ENCODE data around the gene OXSM. TPM values are rescaled to one million over a fixed set of nuclear protein-coding genes. Genes with fewer than 3 reads are reported as not detected.

Gene OXSM
- total and polyA plus RNA-seq, 10 of the 15 experiments (the other 5 are each of a cell fraction or from before 2014, with no cell fraction given) = 12.9 to 37.5 (median 22.1) TPM

DNA sequence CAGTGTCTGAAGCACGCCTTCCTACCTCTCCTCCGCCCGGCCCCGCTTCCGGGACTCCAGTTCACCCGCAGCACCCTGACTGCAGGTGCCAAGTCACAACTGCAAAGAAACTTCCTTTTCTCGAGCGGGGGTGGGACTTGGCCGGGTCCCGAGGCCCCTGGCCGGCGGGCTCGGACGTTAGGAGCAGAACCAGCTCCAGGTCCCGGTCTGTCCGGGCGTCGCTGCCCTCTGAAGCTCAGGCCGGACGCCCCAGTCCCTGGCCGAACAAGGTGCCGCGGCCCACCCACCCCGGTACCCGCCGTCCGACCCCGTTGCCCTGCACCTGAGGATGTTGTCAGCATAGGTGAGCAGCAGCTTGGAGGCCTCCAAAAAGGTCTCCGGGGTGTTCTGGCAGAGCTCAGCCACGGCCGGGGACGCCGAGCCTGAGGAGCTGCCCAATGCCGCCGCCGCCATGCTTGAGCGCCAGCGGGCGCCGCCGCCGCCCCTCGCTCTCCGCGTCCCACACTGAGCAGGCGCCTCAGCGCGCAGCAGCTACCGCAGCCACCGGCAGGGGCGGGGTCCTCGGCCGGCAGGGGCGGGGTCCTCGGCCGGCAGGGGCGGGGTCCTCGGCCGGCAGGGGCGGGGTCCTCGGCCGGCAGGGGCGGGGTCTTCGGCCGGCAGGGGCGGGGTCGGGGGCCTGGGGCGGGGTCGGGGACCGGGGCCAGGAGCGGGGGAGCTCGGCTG is 6.8 kb upstream of the OXSM start, which contains the start of gene NGLY1 (continued):
- TF ChIP-seq, protein P1, sequence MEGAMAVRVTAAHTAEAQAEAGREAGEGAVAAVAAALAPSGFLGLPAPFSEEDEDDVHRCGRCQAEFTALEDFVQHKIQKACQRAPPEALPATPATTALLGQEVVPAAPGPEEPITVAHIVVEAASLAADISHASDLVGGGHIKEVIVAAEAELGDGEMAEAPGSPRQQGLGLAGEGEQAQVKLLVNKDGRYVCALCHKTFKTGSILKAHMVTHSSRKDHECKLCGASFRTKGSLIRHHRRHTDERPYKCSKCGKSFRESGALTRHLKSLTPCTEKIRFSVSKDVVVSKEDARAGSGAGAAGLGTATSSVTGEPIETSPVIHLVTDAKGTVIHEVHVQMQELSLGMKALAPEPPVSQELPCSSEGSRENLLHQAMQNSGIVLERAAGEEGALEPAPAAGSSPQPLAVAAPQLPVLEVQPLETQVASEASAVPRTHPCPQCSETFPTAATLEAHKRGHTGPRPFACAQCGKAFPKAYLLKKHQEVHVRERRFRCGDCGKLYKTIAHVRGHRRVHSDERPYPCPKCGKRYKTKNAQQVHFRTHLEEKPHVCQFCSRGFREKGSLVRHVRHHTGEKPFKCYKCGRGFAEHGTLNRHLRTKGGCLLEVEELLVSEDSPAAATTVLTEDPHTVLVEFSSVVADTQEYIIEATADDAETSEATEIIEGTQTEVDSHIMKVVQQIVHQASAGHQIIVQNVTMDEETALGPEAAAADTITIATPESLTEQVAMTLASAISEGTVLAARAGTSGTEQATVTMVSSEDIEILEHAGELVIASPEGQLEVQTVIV (IDR thresholded peaks at IDR 0.05; ENCODE audit: borderline replicate concordance, partially characterized antibody) = peak; percentile 49
- TF ChIP-seq YY1 (IDR thresholded peaks at IDR 0.05; ENCODE audit: low read depth, low read length) (peak; percentile 91), POLR2AphosphoS5 (IDR thresholded peaks at IDR 0.05; ENCODE audit: low read length) (peak; percentile 70; the same call in 1 of the 2 replicates), GATAD2B (conservative IDR thresholded peaks at IDR 0.05; ENCODE audit: low read depth) (peak; percentile 67; the same call in 1 of the 2 replicates), SMAD5 (IDR thresholded peaks at IDR 0.05; ENCODE audit: low read depth) (no peak), TBL1XR1 (IDR thresholded peaks at IDR 0.05; ENCODE audit: low read depth, low read length) (peak; percentile 38; the same call in 1 of the 2 replicates), IKZF1 (conservative IDR thresholded peaks at IDR 0.05) (peak; percentile 62), PAX5 (IDR thresholded peaks at IDR 0.05; ENCODE audit: borderline replicate concordance, low read depth, low read length) (peak; percentile 58; the same call in 1 of the 2 replicates), BACH1 (IDR thresholded peaks at IDR 0.05; ENCODE audit: borderline replicate concordance) (peak; percentile 50; the same call in 1 of the 2 replicates), HDAC6 (IDR thresholded peaks at IDR 0.05; ENCODE audit: unreplicated experiment) (peak; percentile 52), MYC (IDR thresholded peaks at IDR 0.05; ENCODE audit: insufficient read depth, insufficient read length, insufficient replicate concordance, low read length, severe bottlenecking) (peak; percentile 30), EED (IDR thresholded peaks at IDR 0.05; ENCODE audit: low read depth) (0 out of 2 replicates have a peak, but pooled peaks have one; percentile 11), SMAD1 (IDR thresholded peaks at IDR 0.05; ENCODE audit: low read depth, partially characterized antibody) (no peak)
- TF ChIP-seq, protein P2, sequence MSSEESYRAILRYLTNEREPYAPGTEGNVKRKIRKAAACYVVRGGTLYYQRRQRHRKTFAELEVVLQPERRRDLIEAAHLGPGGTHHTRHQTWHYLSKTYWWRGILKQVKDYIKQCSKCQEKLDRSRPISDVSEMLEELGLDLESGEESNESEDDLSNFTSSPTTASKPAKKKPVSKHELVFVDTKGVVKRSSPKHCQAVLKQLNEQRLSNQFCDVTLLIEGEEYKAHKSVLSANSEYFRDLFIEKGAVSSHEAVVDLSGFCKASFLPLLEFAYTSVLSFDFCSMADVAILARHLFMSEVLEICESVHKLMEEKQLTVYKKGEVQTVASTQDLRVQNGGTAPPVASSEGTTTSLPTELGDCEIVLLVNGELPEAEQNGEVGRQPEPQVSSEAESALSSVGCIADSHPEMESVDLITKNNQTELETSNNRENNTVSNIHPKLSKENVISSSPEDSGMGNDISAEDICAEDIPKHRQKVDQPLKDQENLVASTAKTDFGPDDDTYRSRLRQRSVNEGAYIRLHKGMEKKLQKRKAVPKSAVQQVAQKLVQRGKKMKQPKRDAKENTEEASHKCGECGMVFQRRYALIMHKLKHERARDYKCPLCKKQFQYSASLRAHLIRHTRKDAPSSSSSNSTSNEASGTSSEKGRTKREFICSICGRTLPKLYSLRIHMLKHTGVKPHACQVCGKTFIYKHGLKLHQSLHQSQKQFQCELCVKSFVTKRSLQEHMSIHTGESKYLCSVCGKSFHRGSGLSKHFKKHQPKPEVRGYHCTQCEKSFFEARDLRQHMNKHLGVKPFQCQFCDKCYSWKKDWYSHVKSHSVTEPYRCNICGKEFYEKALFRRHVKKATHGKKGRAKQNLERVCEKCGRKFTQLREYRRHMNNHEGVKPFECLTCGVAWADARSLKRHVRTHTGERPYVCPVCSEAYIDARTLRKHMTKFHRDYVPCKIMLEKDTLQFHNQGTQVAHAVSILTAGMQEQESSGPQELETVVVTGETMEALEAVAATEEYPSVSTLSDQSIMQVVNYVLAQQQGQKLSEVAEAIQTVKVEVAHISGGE (CRISPR knock-in tag; IDR thresholded peaks at IDR 0.05) = no peak
- TF ChIP-seq, protein P3, sequence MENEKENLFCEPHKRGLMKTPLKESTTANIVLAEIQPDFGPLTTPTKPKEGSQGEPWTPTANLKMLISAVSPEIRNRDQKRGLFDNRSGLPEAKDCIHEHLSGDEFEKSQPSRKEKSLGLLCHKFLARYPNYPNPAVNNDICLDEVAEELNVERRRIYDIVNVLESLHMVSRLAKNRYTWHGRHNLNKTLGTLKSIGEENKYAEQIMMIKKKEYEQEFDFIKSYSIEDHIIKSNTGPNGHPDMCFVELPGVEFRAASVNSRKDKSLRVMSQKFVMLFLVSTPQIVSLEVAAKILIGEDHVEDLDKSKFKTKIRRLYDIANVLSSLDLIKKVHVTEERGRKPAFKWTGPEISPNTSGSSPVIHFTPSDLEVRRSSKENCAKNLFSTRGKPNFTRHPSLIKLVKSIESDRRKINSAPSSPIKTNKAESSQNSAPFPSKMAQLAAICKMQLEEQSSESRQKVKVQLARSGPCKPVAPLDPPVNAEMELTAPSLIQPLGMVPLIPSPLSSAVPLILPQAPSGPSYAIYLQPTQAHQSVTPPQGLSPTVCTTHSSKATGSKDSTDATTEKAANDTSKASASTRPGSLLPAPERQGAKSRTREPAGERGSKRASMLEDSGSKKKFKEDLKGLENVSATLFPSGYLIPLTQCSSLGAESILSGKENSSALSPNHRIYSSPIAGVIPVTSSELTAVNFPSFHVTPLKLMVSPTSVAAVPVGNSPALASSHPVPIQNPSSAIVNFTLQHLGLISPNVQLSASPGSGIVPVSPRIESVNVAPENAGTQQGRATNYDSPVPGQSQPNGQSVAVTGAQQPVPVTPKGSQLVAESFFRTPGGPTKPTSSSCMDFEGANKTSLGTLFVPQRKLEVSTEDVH (IDR thresholded peaks at IDR 0.05; ENCODE audit: low read depth, partially characterized antibody) = no peak
- TF ChIP-seq, protein P4, sequence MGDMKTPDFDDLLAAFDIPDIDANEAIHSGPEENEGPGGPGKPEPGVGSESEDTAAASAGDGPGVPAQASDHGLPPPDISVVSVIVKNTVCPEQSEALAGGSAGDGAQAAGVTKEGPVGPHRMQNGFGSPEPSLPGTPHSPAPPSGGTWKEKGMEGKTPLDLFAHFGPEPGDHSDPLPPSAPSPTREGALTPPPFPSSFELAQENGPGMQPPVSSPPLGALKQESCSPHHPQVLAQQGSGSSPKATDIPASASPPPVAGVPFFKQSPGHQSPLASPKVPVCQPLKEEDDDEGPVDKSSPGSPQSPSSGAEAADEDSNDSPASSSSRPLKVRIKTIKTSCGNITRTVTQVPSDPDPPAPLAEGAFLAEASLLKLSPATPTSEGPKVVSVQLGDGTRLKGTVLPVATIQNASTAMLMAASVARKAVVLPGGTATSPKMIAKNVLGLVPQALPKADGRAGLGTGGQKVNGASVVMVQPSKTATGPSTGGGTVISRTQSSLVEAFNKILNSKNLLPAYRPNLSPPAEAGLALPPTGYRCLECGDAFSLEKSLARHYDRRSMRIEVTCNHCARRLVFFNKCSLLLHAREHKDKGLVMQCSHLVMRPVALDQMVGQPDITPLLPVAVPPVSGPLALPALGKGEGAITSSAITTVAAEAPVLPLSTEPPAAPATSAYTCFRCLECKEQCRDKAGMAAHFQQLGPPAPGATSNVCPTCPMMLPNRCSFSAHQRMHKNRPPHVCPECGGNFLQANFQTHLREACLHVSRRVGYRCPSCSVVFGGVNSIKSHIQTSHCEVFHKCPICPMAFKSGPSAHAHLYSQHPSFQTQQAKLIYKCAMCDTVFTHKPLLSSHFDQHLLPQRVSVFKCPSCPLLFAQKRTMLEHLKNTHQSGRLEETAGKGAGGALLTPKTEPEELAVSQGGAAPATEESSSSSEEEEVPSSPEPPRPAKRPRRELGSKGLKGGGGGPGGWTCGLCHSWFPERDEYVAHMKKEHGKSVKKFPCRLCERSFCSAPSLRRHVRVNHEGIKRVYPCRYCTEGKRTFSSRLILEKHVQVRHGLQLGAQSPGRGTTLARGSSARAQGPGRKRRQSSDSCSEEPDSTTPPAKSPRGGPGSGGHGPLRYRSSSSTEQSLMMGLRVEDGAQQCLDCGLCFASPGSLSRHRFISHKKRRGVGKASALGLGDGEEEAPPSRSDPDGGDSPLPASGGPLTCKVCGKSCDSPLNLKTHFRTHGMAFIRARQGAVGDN (IDR thresholded peaks at IDR 0.05) = no peak
